ENCODE results near the gene CDK19. TPM values are rescaled to one million over a fixed set of nuclear protein-coding genes. Genes with fewer than 3 reads are reported as not detected.
"Not testable (repeated sequence)": the region's sequence is repeated elsewhere in the genome, so short reads cannot be mapped to it uniquely, and the experiment has no call there.

CDK19 gene
- 10 to 100 TPM; 18.2 to 18.4 TPM for total RNA-seq

DNA sequence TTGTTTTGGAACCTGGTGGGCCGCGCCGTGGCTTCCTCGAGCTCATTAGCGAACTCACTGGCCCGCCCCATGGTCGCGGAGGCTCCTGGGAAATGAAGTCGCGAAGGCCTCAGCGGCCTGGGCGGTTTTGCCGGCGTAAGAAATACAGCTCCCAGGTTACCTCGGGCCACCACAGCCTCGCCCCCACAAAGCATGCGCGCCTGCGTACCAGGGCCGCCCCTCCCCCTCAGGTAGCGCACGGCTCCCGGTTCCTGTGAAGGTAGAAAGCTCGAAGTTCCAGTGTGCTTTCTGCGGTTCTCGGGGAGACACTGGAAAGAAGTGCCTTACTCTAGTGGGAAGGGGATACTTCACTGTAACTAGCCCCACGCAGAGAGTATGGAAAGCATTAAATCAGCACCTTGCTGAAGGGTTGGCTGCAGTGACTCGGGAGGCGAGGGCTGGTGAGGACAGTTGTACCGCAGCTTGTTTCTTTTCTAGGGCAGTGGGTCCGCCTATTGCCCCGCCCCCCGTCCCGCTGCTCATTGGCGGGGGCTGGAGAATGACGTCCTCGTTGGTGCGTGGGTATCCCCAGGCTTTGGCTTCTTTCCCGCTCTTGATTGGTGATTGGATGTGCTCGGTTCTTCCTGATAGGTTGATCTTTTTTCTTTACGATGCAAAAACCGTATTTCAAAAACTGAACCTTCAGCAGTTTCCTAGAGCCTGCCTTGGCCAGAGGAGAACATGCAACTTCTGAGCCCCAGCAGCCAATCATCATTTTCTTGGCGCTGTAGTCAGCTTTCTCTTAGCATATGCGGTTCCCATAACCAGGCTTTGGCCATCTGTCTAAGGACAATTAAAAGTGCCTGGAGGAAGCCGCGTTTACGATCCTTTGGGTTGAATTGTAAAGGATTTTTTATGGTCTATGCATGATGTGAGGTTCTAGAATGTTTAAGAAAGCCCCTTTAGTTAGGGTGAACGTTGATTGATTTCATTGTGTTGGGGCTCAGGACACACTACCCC is at the start of gene CDK19:
Gene CDK19, minus strand, starts transcription at position 59 of the 999 bp plus-strand sequence. CDS start 333 bp downstream, outside the sequence.
- peak; percentile 99 for DNase-seq
- no peaks in the 10 kb centered on the region for H3K9me3 Mint-ChIP-seq
- H3K36me3 Mint-ChIP-seq: no peaks in the 10 kb centered on the region
- ChIA-PET CTCF (interaction anchor here (1.0 to 4.1 kb wide), 7 partner anchors 58 to 394 kb away, joined by 3 to 26 read pairs (median 4); partner anchors contain the start of gene AMD1), POLR2A (interaction anchor here (0.6 to 4.1 kb wide), 18 partner anchors 32 to 1720 kb away, joined by 3 to 250 read pairs (median 4); partner anchors contain the start of genes AMD1, CEP57L1, GTF3C6 and SESN1)
- peaks cover 34% of the 10 kb centered on the region for H3K4me1 Mint-ChIP-seq (ENCODE audit: low read depth)
- intact Hi-C loops (cut with micrococcal nuclease): loop anchor here (1.0 to 5.0 kb wide), 11 partner anchors 59 to 1721 kb away; partner anchors contain the start of genes AMD1, CDC40, CEP57L1 and FAM229B
- H3K27me3 Mint-ChIP-seq: no peaks in the 10 kb centered on the region
- H3K27ac Mint-ChIP-seq: peak within 1 kb of the TSS; percentile 100
- peak within 1 kb of the TSS; percentile 98 for H3K4me3 Mint-ChIP-seq

DNA sequence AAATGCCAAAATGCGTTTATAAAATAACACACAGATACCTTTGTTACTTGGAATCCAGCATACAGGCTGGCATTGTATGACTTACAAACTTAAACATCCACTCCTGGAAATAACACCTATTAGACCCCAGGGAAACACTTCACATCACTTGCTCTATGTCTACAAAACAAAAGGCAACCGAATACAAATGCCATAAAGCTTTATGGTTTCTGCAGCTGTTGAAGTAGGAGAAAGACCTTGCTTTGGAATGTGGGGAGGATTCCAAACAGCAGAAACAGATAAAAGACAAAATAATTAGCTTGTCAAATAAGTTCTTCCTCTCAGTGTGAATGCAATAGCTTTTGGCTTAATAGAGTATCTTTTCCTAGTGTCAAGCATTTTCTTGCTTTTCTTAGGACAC is 49.6 kb upstream of the CDK19 start:
- H3K27ac Mint-ChIP-seq: no peak overlapping the region
- ChIA-PET POLR2A (interaction anchor here (1.0 kb wide), 1 partner anchor 10 kb away, joined by 3 read pairs; the partner anchor contains the start of gene AMD1), CTCF (interaction anchor here (1.0 kb wide), 1 partner anchor 17 kb away, joined by 3 read pairs; no protein-coding TSS in a partner anchor)
- intact Hi-C loops (cut with micrococcal nuclease): no loop called here
- no peak overlapping the region for H3K4me3 Mint-ChIP-seq
- H3K9me3 Mint-ChIP-seq: no peaks in the 10 kb centered on the region
- peaks cover 7% of the 10 kb centered on the region for H3K4me1 Mint-ChIP-seq (ENCODE audit: low read depth)
- no peaks in the 10 kb centered on the region for H3K36me3 Mint-ChIP-seq
- H3K27me3 Mint-ChIP-seq: no peaks in the 10 kb centered on the region
- DNase-seq: no peak

- intact Hi-C loops (cut with micrococcal nuclease): no loop called here
- no peaks in the 10 kb centered on the region for H3K9me3 Mint-ChIP-seq
- no peak overlapping the region for H3K4me3 Mint-ChIP-seq
- ChIA-PET POLR2A (no interaction called here), CTCF (no interaction called here)
- no peaks in the 10 kb centered on the region for H3K36me3 Mint-ChIP-seq
- no peak overlapping the region for H3K27ac Mint-ChIP-seq
- H3K27me3 Mint-ChIP-seq: no peaks in the 10 kb centered on the region
- no peak for DNase-seq
- H3K4me1 Mint-ChIP-seq (ENCODE audit: low read depth): peaks cover 5% of the 10 kb centered on the region
Observed at GRCh38 chr6:110859335-110859792, 44.1 kb upstream of the CDK19 start.

- Mint-ChIP-seq H3K9me3 (no peaks in the 10 kb centered on the region), H3K27ac (no peak overlapping the region), H3K36me3 (no peaks in the 10 kb centered on the region), H3K4me3 (no peak overlapping the region), H3K4me1 (ENCODE audit: low read depth) (peaks cover 5% of the 10 kb centered on the region), H3K27me3 (no peaks in the 10 kb centered on the region)
- no peak for DNase-seq
- intact Hi-C loops (cut with micrococcal nuclease): no loop called here
- CTCF ChIA-PET: no interaction called here
- POLR2A ChIA-PET: no interaction called here
Observed at GRCh38 chr6:110858562-110859214, 43.4 kb upstream of the CDK19 start.

DNA sequence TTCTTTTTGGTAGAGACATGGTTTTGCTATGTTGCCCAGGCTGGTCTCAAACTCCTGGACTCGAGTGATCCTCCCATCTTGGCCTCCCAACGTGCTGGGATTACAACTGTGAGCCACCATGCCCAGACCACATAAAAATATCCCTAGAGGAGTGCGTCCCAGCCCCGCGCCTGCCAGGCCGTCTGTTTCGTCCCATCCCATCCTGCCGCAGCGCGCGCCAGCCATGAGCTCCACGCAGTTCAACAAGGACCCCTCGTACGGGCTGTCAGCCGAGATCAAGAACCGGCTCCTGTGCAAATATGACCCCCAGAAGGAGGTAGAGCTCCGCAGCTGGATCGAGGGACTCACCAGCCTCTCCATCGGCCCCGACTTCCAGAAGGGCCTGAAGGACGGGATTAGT is 42.7 kb upstream of the CDK19 start:
- Mint-ChIP-seq H3K9me3 (no peaks in the 10 kb centered on the region), H3K36me3 (no peaks in the 10 kb centered on the region), H3K4me1 (ENCODE audit: low read depth) (peaks cover 5% of the 10 kb centered on the region), H3K27me3 (no peaks in the 10 kb centered on the region), H3K27ac (no peak overlapping the region), H3K4me3 (no peak overlapping the region)
- intact Hi-C loops (cut with micrococcal nuclease): no loop called here
- ChIA-PET POLR2A (no interaction called here), CTCF (no interaction called here)
- no peak for DNase-seq

DNA sequence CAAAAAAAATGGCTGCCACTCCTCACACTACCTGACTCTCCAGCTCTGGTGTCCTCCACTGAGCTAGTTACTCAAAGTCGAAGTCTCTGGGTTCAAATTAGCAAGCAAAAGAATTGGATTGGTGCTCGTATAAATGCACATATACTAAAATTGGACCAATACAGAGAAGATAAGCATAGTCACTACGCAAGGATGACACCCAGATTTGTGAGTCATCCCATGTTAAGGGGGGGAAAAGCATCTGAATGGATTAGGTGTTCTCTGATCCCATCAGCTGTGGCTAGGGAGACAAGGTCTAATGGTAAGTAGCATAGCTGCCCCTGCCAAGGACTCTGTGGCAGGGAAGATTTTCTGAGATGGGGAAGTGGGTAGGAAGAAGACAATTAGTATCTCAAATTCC is 41.0 kb upstream of the CDK19 start:
- no peaks in the 10 kb centered on the region for H3K27me3 Mint-ChIP-seq
- CTCF ChIA-PET: interaction anchor here (0.5 kb wide), 1 partner anchor 111 kb away, joined by 3 read pairs; no protein-coding TSS in a partner anchor
- intact Hi-C loops (cut with micrococcal nuclease): no loop called here
- POLR2A ChIA-PET: interaction anchor here (1.3 kb wide), 1 partner anchor 18 kb away, joined by 3 read pairs; the partner anchor contains the start of gene AMD1
- peaks cover 5% of the 10 kb centered on the region for H3K4me1 Mint-ChIP-seq (ENCODE audit: low read depth)
- no peak overlapping the region for H3K27ac Mint-ChIP-seq
- DNase-seq: no peak
- no peaks in the 10 kb centered on the region for H3K36me3 Mint-ChIP-seq
- no peaks in the 10 kb centered on the region for H3K9me3 Mint-ChIP-seq
- H3K4me3 Mint-ChIP-seq: no peak overlapping the region

DNA sequence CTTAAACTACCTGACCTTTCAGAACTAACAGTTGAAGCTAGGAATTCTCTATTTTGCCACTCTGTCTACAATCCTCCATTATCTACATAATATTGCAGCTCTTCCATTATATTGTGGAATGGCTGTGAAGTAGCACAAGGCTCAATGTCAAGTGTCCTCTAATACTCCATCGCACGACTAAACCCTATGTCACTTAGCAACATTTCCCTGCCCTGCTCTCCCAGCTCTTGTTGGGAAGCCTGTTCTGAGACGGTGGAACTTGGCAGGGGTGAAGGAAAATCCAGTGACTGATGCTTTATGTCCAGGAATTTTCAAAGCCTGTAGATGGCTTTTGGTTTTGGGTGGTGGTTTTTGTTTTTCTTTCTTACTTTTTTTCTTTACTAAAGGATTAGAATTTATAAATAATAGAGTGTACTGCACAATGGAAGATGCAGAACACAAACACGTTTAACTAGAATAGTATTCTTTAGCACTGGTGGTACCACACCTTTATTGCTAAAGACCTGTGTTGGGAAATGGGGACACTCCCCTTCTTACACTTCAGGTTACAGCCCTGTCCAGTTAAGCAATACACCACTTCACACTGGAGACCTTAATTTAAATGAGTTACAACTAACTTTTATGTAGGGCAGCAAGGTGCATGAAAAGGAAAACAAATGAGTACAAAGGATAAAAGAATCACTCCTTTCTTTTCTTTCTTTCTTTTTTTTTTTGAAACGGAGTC is 38.6 kb upstream of the CDK19 start:
- Mint-ChIP-seq H3K36me3 (no peaks in the 10 kb centered on the region), H3K27me3 (no peaks in the 10 kb centered on the region), H3K4me3 (no peak overlapping the region), H3K4me1 (ENCODE audit: low read depth) (no peaks in the 10 kb centered on the region), H3K9me3 (no peaks in the 10 kb centered on the region), H3K27ac (no peak overlapping the region)
- POLR2A ChIA-PET: no interaction called here
- intact Hi-C loops (cut with micrococcal nuclease): no loop called here
- CTCF ChIA-PET: no interaction called here
- DNase-seq: no peak

- Mint-ChIP-seq H3K4me3 (no peak overlapping the region), H3K27me3 (no peaks in the 10 kb centered on the region), H3K27ac (no peak overlapping the region), H3K36me3 (no peaks in the 10 kb centered on the region), H3K9me3 (no peaks in the 10 kb centered on the region), H3K4me1 (ENCODE audit: low read depth) (no peaks in the 10 kb centered on the region)
- ChIA-PET CTCF (no interaction called here), POLR2A (no interaction called here)
- no peak for DNase-seq
- intact Hi-C loops (cut with micrococcal nuclease): no loop called here
Observed at GRCh38 chr6:110852773-110853172, 37.5 kb upstream of the CDK19 start.

DNA sequence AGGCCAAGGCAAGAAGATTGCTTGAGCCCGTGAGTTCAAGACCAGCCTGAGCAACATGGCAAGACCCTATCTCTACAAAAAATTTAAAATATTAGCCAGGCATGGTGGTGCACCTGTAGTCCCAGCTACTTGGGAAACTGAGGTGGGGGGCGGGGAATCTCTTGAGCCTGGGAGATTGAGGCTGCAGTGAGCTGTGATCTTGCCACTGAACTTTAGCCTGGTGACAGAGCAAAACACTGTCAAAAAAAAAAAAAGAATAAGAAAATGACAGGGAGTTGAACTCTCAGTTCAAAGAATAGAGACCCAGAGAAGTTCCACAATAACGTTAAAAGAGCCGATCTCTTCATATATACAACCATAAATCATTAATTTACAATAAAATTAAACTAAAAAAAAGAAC is 34.5 kb upstream of the CDK19 start:
- no peaks in the 10 kb centered on the region for H3K9me3 Mint-ChIP-seq
- ChIA-PET POLR2A (interaction anchor here (0.6 to 0.7 kb wide), 3 partner anchors 14 to 147 kb away, joined by 3 to 5 read pairs (median 3); partner anchors contain the start of gene AMD1), CTCF (no interaction called here)
- intact Hi-C loops (cut with micrococcal nuclease): no loop called here
- H3K27me3 Mint-ChIP-seq: no peaks in the 10 kb centered on the region
- no peaks in the 10 kb centered on the region for H3K36me3 Mint-ChIP-seq
- no peak overlapping the region for H3K27ac Mint-ChIP-seq
- no peak for DNase-seq
- no peak overlapping the region for H3K4me3 Mint-ChIP-seq
- no peaks in the 10 kb centered on the region for H3K4me1 Mint-ChIP-seq (ENCODE audit: low read depth)

DNA sequence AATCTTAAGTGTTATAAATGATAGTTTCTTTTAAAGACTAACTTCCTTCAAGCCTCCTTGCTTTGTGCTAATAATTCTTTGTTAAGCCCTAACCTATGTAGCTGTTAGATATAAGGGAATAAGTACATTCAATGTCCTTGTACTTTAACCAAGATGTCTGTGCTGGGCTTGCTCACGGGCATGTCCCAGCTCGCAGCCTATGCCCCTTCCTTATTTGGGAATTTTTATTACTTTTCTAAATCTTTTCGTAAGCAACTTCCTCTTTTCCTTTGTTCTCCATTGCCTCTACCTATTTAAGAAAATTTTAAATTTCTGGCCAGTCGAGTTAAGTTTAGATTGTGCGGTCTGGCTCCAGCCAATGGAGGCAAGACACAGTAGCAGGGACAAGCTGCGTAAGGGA is 26.0 kb upstream of the CDK19 start:
- CTCF ChIA-PET: no interaction called here
- Mint-ChIP-seq H3K4me3 (no peak overlapping the region), H3K27me3 (no peaks in the 10 kb centered on the region), H3K27ac (no peak overlapping the region), H3K4me1 (ENCODE audit: low read depth) (no peaks in the 10 kb centered on the region), H3K9me3 (no peaks in the 10 kb centered on the region), H3K36me3 (no peaks in the 10 kb centered on the region)
- no peak for DNase-seq
- POLR2A ChIA-PET: no interaction called here
- intact Hi-C loops (cut with micrococcal nuclease): no loop called here

- CTCF ChIA-PET: not testable (repeated sequence)
Observed at GRCh38 chr6:110835751-110836150, 20.5 kb upstream of the CDK19 start.

More at GRCh38 chr6:110835751-110836150, 20.5 kb upstream of the CDK19 start:
- H3K9me3 Mint-ChIP-seq; intact Hi-C loops (cut with micrococcal nuclease); H3K27me3 Mint-ChIP-seq; H3K4me3 Mint-ChIP-seq; H3K27ac Mint-ChIP-seq; DNase-seq; H3K36me3 Mint-ChIP-seq; H3K4me1 Mint-ChIP-seq (ENCODE audit: low read depth): not testable (repeated sequence)
- POLR2A ChIA-PET: interaction anchor here (0.6 kb wide), 1 partner anchor 14 kb away, joined by 3 read pairs; no protein-coding TSS in a partner anchor

All from activated CD4-positive, alpha-beta memory T cell treated with anti-CD3 and anti-CD28 coated beads for 36 hours (primary cell).